HUES48 (cell line): ENCODE data around the gene AK2.

Experiments used
- H3K27ac ChIP-seq: one replicate; pipeline ENCODE4 v1.7.0; 2013; ENCODE audit warnings: low read depth, low read length, inconsistent platforms
- H3K27me3 ChIP-seq: 2 replicates; pipeline ENCODE4 v1.6.1; 2013; ENCODE audit warnings: mild to moderate bottlenecking, low read length; ENCODE audit not compliant: control insufficient read depth, insufficient read depth
- H3K36me3 ChIP-seq: 2 replicates; pipeline ENCODE4 v1.6.1; 2013; ENCODE audit warnings: low read length; ENCODE audit not compliant: control insufficient read depth, insufficient read depth
- H3K4me1 ChIP-seq: 2 replicates; pipeline ENCODE4 v1.6.1; 2013; ENCODE audit warnings: mild to moderate bottlenecking, low read length; ENCODE audit not compliant: control insufficient read depth, insufficient read depth
- H3K4me3 ChIP-seq: 2 replicates; pipeline ENCODE4 v1.5.1; 2013; ENCODE audit warnings: mild to moderate bottlenecking, low read depth, low read length
- H3K9ac ChIP-seq: 2 replicates; pipeline ENCODE4 v1.6.1; 2013; ENCODE audit warnings: mild to moderate bottlenecking, low read depth, low read length, moderate library complexity
- H3K9me3 ChIP-seq: 2 replicates; pipeline ENCODE4 v1.6.1; 2013; ENCODE audit warnings: low read length; ENCODE audit not compliant: control insufficient read depth, insufficient read depth

Gene AK2

DNA sequence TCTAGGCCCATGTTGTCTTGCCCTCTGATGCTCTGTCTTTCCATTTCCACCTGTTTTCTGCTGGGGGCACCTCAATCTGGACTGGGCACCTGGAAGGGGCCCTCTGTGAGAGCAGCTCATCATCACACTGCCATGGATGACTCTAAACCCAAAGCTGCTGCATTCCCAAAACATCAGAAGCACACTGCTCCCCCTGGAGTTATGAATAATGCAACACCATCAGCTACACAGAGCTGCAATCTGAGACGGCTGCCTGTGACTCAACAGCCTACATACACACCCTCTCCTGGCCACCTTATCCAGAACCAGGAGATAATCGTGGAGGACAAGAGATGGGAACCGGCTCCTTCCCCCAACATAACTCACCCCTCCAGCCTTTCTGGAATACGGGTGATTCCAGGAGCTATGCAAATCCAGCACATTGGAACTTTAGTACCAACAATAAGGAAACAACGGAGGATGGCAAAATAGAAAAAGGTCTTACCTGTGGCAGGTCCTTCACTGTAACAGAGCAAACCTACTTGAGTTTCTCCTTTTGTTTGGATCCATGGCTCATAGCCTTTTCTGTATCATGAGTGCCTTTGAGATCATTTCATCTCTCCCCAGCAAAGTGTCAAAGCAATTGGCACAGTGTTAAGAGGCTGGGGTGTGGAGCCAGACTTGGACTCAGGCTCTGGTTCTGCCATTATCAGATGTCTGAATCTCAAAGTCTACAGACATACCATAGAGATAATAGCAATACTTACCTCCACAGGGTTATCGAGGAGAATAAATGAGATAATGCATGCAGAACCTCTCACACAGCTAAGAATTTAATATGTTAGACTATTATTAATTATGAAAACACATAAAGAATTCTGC lies 29.3 kb downstream of the AK2 start:
- H3K27ac ChIP-seq, result peak overlapping the region; percentile 2
- H3K9ac ChIP-seq, result no peak overlapping the region
- peaks cover 52% of the 10 kb centered on the region for H3K36me3 ChIP-seq
- H3K4me3 ChIP-seq, result no peak overlapping the region
- no peaks in the 10 kb centered on the region for H3K9me3 ChIP-seq
- 0 out of 2 replicates have a peak, but pooled peaks cover 2% of the 10 kb centered on the region for H3K4me1 ChIP-seq
- no peaks in the 10 kb centered on the region for H3K27me3 ChIP-seq

- Histone ChIP-seq H3K27ac (no peak overlapping the region), H3K9me3 (no peaks in the 10 kb centered on the region), H3K36me3 (peaks cover 37% of the 10 kb centered on the region), H3K4me3 (no peak overlapping the region), H3K4me1 (0 out of 2 replicates have a peak, but pooled peaks cover 2% of the 10 kb centered on the region), H3K27me3 (no peaks in the 10 kb centered on the region), H3K9ac (no peak overlapping the region)
Measured at GRCh38 chr1:33005838-33006421, 30.8 kb downstream of the AK2 start.

- Histone ChIP-seq H3K4me3 (no peak overlapping the region), H3K4me1 (0 out of 2 replicates have a peak, but pooled peaks cover 2% of the 10 kb centered on the region), H3K27me3 (no peaks in the 10 kb centered on the region), H3K36me3 (peaks cover 32% of the 10 kb centered on the region), H3K9me3 (no peaks in the 10 kb centered on the region), H3K9ac (no peak overlapping the region), H3K27ac (no peak overlapping the region)
Measured at GRCh38 chr1:33005117-33005837, 31.4 kb downstream of the AK2 start.

GRCh38 chr1:33004613-33005012 lies 32.1 kb downstream of the AK2 start:
- no peak overlapping the region for H3K27ac ChIP-seq
- H3K36me3 ChIP-seq, result peaks cover 27% of the 10 kb centered on the region
- no peaks in the 10 kb centered on the region for H3K9me3 ChIP-seq
- no peaks in the 10 kb centered on the region for H3K27me3 ChIP-seq
- H3K9ac ChIP-seq, result no peak overlapping the region
- H3K4me1 ChIP-seq, result 0 out of 2 replicates have a peak, but pooled peaks cover 2% of the 10 kb centered on the region
- no peak overlapping the region for H3K4me3 ChIP-seq

DNA sequence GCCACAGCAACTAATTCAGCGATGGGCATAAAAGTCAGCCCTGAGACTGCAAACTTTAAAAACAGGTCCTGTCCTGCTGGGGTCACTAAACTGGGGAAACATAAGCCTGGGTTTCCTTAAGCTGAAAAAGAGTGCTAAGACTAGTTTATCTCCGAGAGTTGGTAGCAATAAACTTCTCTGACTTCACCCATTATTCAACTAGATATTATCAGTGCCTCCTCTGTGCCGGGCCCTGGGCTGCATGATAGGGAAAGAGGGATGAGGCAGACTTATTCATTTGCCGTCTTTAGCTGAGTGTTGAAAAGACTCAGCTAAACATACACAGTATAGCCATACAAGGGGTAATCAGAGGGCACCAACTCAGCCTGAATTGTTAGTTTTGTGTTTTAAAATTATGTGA lies 33.0 kb downstream of the AK2 start:
- Histone ChIP-seq H3K9ac (no peak overlapping the region), H3K4me3 (no peak overlapping the region), H3K36me3 (peaks cover 18% of the 10 kb centered on the region), H3K9me3 (no peaks in the 10 kb centered on the region), H3K4me1 (0 out of 2 replicates have a peak, but pooled peaks cover 2% of the 10 kb centered on the region), H3K27me3 (no peaks in the 10 kb centered on the region), H3K27ac (no peak overlapping the region)

- Histone ChIP-seq H3K36me3 (peaks cover 2% of the 10 kb centered on the region; the same call in 1 of the 2 replicates), H3K27ac (no peak overlapping the region)
Measured at GRCh38 chr1:33002006-33002405, 34.7 kb downstream of the AK2 start.

GRCh38 chr1:33001282-33001681 lies 35.4 kb downstream of the AK2 start:
- H3K4me3 ChIP-seq, result no peak overlapping the region
- H3K36me3 ChIP-seq, result no peaks in the 10 kb centered on the region
- no peaks in the 10 kb centered on the region for H3K27me3 ChIP-seq
- H3K9me3 ChIP-seq, result no peaks in the 10 kb centered on the region
- H3K4me1 ChIP-seq, result no peaks in the 10 kb centered on the region
- H3K9ac ChIP-seq, result no peak overlapping the region
- H3K27ac ChIP-seq, result no peak overlapping the region

More at GRCh38 chr1:33002006-33002405, 34.7 kb downstream of the AK2 start:
- no peak overlapping the region for H3K4me3 ChIP-seq
- no peak overlapping the region for H3K9ac ChIP-seq
- no peaks in the 10 kb centered on the region for H3K27me3 ChIP-seq
- 0 out of 2 replicates have a peak, but pooled peaks cover 1% of the 10 kb centered on the region for H3K4me1 ChIP-seq
- H3K9me3 ChIP-seq, result no peaks in the 10 kb centered on the region

DNA sequence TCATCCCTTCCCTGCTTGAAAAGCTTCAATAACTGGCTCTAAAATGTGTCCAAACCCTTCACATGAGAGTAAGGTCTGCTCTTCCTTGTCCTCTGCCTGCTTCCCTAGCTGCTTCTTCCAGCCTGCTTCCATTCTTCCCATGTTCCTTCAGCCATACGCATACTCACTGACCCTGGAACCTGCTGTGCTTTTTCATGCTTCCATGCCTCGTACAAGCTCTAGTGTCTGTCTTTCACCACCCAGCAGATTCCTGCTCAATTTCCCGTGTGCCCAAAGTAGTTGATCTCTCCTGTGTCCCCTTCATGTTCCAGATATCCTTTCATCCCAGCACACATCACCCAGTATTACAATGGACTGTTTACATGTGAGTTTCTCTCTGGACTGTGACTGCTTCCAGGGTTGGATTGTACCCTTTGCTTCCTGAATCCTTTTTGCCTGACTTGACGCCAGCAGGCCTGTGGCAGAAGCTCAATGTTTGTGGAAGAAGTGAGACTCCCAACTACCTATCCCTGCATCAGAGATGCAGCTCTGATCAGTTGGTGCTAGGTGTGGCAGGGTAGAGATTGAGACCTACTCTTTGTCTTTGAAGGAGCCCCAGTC lies 36.2 kb downstream of the AK2 start:
- H3K9ac ChIP-seq, result no peak overlapping the region
- no peaks in the 10 kb centered on the region for H3K27me3 ChIP-seq
- H3K27ac ChIP-seq, result no peak overlapping the region
- no peaks in the 10 kb centered on the region for H3K9me3 ChIP-seq
- no peak overlapping the region for H3K4me3 ChIP-seq
- H3K36me3 ChIP-seq, result no peaks in the 10 kb centered on the region
- no peaks in the 10 kb centered on the region for H3K4me1 ChIP-seq

GRCh38 chr1:32998997-32999396 lies 37.7 kb downstream of the AK2 start:
- H3K9ac ChIP-seq, result no peak overlapping the region
- no peak overlapping the region for H3K27ac ChIP-seq
- H3K27me3 ChIP-seq, result no peaks in the 10 kb centered on the region
- H3K4me1 ChIP-seq, result no peaks in the 10 kb centered on the region
- no peaks in the 10 kb centered on the region for H3K9me3 ChIP-seq
- no peak overlapping the region for H3K4me3 ChIP-seq
- no peaks in the 10 kb centered on the region for H3K36me3 ChIP-seq

- no peaks in the 10 kb centered on the region for H3K9me3 ChIP-seq
- no peak overlapping the region for H3K9ac ChIP-seq
- no peak overlapping the region for H3K27ac ChIP-seq
- H3K4me3 ChIP-seq, result no peak overlapping the region
- no peaks in the 10 kb centered on the region for H3K27me3 ChIP-seq
- no peaks in the 10 kb centered on the region for H3K36me3 ChIP-seq
- no peaks in the 10 kb centered on the region for H3K4me1 ChIP-seq
Measured at GRCh38 chr1:32998064-32998463, 38.6 kb downstream of the AK2 start.
